Measurements from ENCODE around the gene IL17REL.

DNA sequence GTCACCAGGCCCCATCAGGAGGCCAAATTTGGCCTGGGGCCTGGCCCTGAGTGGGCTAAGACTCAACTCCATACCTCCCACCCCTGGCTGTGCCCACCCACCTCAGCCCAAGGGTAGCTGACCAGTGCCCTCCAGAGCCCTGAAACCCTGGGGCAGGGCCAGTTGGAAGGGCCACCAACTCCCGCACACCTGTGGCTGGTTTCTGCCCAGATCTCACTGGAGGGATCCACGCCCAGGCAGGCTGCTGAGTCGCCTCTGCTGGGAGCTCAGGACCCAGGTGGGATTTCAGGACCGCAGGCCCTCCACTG is 60.9 kb downstream of the IL17REL start:
- TF ChIP-seq, protein P1, sequence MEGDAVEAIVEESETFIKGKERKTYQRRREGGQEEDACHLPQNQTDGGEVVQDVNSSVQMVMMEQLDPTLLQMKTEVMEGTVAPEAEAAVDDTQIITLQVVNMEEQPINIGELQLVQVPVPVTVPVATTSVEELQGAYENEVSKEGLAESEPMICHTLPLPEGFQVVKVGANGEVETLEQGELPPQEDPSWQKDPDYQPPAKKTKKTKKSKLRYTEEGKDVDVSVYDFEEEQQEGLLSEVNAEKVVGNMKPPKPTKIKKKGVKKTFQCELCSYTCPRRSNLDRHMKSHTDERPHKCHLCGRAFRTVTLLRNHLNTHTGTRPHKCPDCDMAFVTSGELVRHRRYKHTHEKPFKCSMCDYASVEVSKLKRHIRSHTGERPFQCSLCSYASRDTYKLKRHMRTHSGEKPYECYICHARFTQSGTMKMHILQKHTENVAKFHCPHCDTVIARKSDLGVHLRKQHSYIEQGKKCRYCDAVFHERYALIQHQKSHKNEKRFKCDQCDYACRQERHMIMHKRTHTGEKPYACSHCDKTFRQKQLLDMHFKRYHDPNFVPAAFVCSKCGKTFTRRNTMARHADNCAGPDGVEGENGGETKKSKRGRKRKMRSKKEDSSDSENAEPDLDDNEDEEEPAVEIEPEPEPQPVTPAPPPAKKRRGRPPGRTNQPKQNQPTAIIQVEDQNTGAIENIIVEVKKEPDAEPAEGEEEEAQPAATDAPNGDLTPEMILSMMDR (IDR thresholded peaks at IDR 0.05), result no peak
- TF ChIP-seq POLR2A (IDR thresholded peaks at IDR 0.05), result no peak

All from tibial nerve (tissue), 3 donors.